Activated naive CD8-positive, alpha-beta T cell (primary cell): ENCODE measurements around the gene UBE2L6.

Source experiments
- H3K27ac Mint-ChIP-seq: one replicate; pipeline ENCODE4 v1.8.0; 2021; ENCODE audit warnings: mixed read lengths
- H3K27me3 Mint-ChIP-seq: one replicate; pipeline ENCODE4 v1.8.0; 2021; ENCODE audit warnings: mixed read lengths
- H3K36me3 Mint-ChIP-seq: one replicate; pipeline ENCODE4 v1.8.0; 2021; ENCODE audit warnings: mixed read lengths
- H3K4me1 Mint-ChIP-seq: one replicate; pipeline ENCODE4 v1.8.0; 2021; ENCODE audit warnings: low read depth, mixed read lengths
- H3K4me3 Mint-ChIP-seq: one replicate; pipeline ENCODE4 v1.8.0; 2021; ENCODE audit warnings: mild to moderate bottlenecking, mixed read lengths
- H3K9me3 Mint-ChIP-seq: one replicate; pipeline ENCODE4 v1.8.0; 2021; ENCODE audit warnings: low read depth, mixed read lengths

The UBE2L6 gene

DNA sequence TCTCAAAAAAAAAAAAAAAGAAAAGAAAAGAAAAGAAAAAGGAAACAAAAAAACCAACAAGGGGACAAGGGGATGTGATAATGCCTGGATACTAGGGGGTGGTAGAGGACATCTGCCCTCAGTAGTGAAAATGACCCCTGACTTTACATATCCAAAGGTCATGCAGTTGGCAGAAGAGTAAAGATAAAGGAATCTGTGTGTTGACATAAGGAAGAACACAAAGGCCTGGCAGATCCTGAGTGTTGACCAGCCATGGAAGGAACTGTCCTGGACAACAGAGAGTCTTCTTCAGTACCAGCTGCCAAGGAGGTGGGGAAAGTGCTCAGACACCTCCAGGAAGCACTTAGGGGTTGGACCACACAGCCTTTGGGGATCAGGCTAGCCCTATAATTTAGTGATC, 64.6 kb downstream of the UBE2L6 start:
- Mint-ChIP-seq H3K36me3 (peaks cover 10% of the 10 kb centered on the region), H3K27ac (no peak overlapping the region)

DNA sequence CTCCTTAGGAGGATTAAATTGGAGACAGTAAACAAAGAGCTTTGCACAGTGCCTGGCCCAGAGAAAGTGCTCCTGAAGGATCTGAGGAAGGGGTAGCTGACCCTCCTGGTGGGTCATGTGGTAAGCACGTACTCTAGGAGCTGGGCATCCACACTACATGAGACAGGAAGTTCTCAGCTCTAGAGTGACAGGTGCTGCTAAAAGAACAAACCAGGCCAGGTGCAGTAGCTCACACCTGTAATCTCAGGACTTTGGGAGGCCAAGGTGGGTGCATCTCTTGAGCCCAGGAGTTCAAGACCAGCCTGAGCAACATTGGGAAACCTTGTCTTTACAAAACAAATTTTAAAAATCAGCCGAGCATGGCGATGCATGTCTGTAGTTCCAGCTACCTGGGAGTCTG, 65.1 kb downstream of the UBE2L6 start:
- H3K27me3 Mint-ChIP-seq, result no peaks in the 10 kb centered on the region
- no peak overlapping the region for H3K4me3 Mint-ChIP-seq
- peaks cover 10% of the 10 kb centered on the region for H3K36me3 Mint-ChIP-seq
- H3K4me1 Mint-ChIP-seq, result peaks cover 6% of the 10 kb centered on the region
- H3K9me3 Mint-ChIP-seq, result no peaks in the 10 kb centered on the region
- H3K27ac Mint-ChIP-seq, result no peak overlapping the region

More for the DNA sequence above, 64.6 kb downstream of the UBE2L6 start:
- Mint-ChIP-seq H3K27me3 (no peaks in the 10 kb centered on the region), H3K4me3 (no peak overlapping the region), H3K4me1 (peaks cover 6% of the 10 kb centered on the region), H3K9me3 (no peaks in the 10 kb centered on the region)

DNA sequence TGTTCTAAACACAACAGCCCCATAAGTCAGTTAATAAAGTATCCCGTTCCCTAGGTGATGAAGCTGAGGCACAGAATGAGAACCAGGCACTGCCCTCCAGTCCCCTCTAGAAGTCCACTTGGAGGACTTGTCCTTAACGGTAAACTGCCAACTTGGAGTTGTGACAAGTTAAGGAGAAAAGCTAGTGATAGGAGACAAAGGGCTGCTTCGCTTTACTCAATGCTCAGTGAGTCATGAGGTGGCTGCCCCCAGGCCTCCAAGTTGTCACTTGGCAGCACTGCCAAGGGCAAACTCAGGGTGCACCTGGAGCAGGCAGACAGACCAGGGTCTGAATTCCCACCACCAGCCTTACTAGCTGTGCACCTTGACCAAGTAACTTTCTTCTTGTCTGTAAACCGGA, 65.5 kb downstream of the UBE2L6 start:
- Mint-ChIP-seq H3K4me1 (peaks cover 6% of the 10 kb centered on the region), H3K27me3 (no peaks in the 10 kb centered on the region), H3K36me3 (peaks cover 10% of the 10 kb centered on the region), H3K4me3 (no peak overlapping the region), H3K9me3 (no peaks in the 10 kb centered on the region), H3K27ac (no peak overlapping the region)
